KBM-7 (cell line): Measurements from ENCODE around the gene PPIL4.
"Not testable (repeated sequence)": the region's sequence is repeated elsewhere in the genome, so short reads cannot be mapped to it uniquely, and the experiment has no call there.

Experiments
- DNase-seq: peaks from one replicate; pipeline ENCODE4 v3.0.0-alpha.2; 2015
- in situ Hi-C: fragments of 300-500 bp; cut with MboI; formaldehyde crosslinking; loops from 2 replicates; pipeline ENCODE4 v1.14.3; 2020; ENCODE audit warnings: low sequenced_read_pairs, low pct_unique_long_range_greater_than_20kb, mixed read lengths

Gene PPIL4

GRCh38 chr6:149468179-149468578 is 77.7 kb downstream of the PPIL4 start:
- in situ Hi-C loops, result no loop called here
- no peak for DNase-seq

GRCh38 chr6:149467265-149467664 is 78.6 kb downstream of the PPIL4 start:
- in situ Hi-C loops, result no loop called here

GRCh38 chr6:149464411-149464810 is 81.4 kb downstream of the PPIL4 start:
- in situ Hi-C loops, result no loop called here
- no peak for DNase-seq

More at GRCh38 chr6:149467265-149467664, 78.6 kb downstream of the PPIL4 start:
- DNase-seq, result no peak

- in situ Hi-C loops, result no loop called here
Measured at GRCh38 chr6:149463781-149464180, 82.1 kb downstream of the PPIL4 start.

GRCh38 chr6:149462712-149463111 is 83.1 kb downstream of the PPIL4 start:
- in situ Hi-C loops, DNase-seq: not testable (repeated sequence)

More at GRCh38 chr6:149463781-149464180, 82.1 kb downstream of the PPIL4 start:
- no peak for DNase-seq

- in situ Hi-C loops, result no loop called here
- no peak for DNase-seq
Measured at GRCh38 chr6:149461670-149462069, 84.2 kb downstream of the PPIL4 start.

- in situ Hi-C loops, DNase-seq: not testable (repeated sequence)
Measured at GRCh38 chr6:149460249-149460648, 85.6 kb downstream of the PPIL4 start.

- in situ Hi-C loops, result no loop called here
- no peak for DNase-seq
Measured at GRCh38 chr6:149459761-149460160, 86.1 kb downstream of the PPIL4 start.

- DNase-seq, result no peak
- in situ Hi-C loops, result no loop called here
Measured at GRCh38 chr6:149458806-149459205, 87.0 kb downstream of the PPIL4 start.

- no peak for DNase-seq
- in situ Hi-C loops, result no loop called here
Measured at GRCh38 chr6:149458196-149458595, 87.6 kb downstream of the PPIL4 start.

- in situ Hi-C loops, result no loop called here
- DNase-seq, result no peak
Measured at GRCh38 chr6:149457316-149457884, 88.4 kb downstream of the PPIL4 start.

GRCh38 chr6:149456311-149457021 is 89.4 kb downstream of the PPIL4 start:
- DNase-seq, result no peak
- in situ Hi-C loops, result no loop called here

- DNase-seq, result no peak
- in situ Hi-C loops, result no loop called here
Measured at GRCh38 chr6:149455031-149455732, 90.7 kb downstream of the PPIL4 start.
